ENCODE results near the gene IRF2. TPM values are rescaled to one million over a fixed set of nuclear protein-coding genes. Genes with fewer than 3 reads are reported as not detected.
A peak's percentile ranks its signal among the peaks of the same experiment; 100 is the strongest.

IRF2 gene
- total and polyA plus RNA-seq, 12 donors, result 19.0 to 93.1 (median 52.3) TPM

DNA sequence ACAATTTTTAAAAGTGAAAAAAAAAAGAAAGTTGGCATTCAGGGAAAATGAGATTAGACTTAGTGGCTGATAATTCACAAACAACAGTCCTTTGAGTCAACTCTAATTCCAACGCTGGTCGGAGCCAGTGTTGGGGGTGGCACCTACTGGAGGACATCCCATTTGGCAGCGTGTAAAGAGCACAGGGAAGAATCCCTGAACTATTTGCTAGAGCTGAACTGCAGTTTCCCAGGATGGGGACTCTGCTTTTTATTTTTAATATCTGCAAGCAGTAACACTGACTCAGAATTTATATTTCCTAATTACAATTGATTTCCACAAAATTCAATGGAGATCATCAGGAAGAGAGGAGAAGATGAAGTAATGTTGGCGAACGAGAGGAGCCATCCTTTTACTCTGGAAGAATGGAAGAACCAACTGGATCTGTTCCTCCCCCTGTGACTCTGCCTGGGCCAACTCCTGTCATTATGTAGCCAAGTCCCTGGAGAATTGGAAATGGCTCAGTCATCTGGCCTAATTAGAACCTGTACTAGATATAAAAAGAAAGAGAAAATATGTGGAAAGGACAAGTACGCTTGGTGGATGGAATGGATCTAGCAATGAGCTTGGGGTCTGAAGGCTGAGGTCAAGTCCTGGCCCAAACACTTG is 76.7 kb downstream of the IRF2 start:
- WGBS, 4 donors, result 49 to 60% (median 56%) methylated on average over 6 of the region's 6 CpGs
- TF ChIP-seq, protein P1, sequence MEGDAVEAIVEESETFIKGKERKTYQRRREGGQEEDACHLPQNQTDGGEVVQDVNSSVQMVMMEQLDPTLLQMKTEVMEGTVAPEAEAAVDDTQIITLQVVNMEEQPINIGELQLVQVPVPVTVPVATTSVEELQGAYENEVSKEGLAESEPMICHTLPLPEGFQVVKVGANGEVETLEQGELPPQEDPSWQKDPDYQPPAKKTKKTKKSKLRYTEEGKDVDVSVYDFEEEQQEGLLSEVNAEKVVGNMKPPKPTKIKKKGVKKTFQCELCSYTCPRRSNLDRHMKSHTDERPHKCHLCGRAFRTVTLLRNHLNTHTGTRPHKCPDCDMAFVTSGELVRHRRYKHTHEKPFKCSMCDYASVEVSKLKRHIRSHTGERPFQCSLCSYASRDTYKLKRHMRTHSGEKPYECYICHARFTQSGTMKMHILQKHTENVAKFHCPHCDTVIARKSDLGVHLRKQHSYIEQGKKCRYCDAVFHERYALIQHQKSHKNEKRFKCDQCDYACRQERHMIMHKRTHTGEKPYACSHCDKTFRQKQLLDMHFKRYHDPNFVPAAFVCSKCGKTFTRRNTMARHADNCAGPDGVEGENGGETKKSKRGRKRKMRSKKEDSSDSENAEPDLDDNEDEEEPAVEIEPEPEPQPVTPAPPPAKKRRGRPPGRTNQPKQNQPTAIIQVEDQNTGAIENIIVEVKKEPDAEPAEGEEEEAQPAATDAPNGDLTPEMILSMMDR (IDR thresholded peaks at IDR 0.05), result no peak
- no peak for TF ChIP-seq POLR2A (IDR thresholded peaks at IDR 0.05)
- peaks cover 0 to 43% of the 10 kb centered on the region in 2 donors for H3K36me3 ChIP-seq (replicated peaks in 1 of 2)
- intact Hi-C loops (cut with DNase I), result no loop called here
- no peaks in the 10 kb centered on the region for H3K9me3 ChIP-seq (replicated peaks in 1 of 3)
- peak; percentile 58 to 77 (median 72) for DNase-seq
- no peak overlapping the region for H3K4me3 ChIP-seq
- no peaks in the 10 kb centered on the region for H3K27me3 ChIP-seq
- H3K4me1 ChIP-seq (replicated peaks in 1 of 2), result peaks cover 23 to 57% of the 10 kb centered on the region in 2 donors
- peak overlapping the region; percentile 14 to 93 (median 76) for H3K27ac ChIP-seq

DNA sequence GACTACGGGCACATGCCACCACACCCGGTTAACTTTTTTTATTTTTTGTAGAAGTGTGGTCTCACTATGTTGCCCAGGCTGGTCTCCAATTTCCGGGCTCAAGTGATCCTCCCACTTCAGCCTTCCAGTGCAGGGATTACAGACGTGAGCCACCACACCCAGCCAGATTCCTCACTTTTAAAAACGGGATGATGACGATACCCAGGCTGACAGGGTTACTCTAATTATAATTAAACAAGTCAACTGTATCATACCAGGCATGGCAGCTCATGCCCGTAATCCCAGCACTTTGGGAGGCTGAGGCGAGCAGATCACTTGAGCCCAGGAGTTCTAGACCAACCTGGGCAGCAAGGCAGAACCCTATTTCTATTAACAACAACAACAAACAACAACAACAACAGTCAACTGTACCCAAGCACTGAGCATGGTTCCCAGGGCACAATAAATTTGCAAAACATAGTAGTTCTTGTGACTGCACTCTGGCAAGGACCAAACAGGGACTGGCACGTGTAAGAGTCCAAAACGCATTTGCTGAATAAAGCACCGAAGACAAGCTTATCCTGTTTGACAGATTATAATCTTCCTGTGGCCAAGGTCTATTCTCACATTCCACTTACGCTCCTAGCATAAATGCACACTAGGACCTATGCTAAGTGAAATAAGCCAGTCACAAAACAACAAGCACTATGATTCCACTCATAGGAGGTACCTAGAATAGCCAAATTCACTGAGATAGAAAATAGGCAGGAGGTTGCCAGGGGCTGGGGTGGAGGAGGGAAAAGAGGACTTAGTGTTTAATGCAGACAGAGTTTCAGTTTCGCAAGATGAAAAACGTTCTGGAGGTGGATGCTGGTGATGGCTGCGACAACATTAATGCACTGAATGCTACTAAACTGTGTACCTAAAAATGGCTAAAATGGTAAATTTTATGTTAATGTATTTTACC is 77.5 kb downstream of the IRF2 start:
- TF ChIP-seq POLR2A (IDR thresholded peaks at IDR 0.05), result no peak
- TF ChIP-seq, protein P1 (IDR thresholded peaks at IDR 0.05), result no peak
- H3K27me3 ChIP-seq, result no peaks in the 10 kb centered on the region
- H3K9me3 ChIP-seq (replicated peaks in 1 of 3), result no peaks in the 10 kb centered on the region
- intact Hi-C loops (cut with DNase I), result no loop called here
- H3K4me3 ChIP-seq, result no peak overlapping the region
- peaks cover 23 to 50% of the 10 kb centered on the region in 2 donors for H3K4me1 ChIP-seq (replicated peaks in 1 of 2)
- H3K27ac ChIP-seq, result peak overlapping the region in 4 of 5 donors; percentile 14 to 93 (median 58)
- DNase-seq, result peak in 3 of 7 donors; percentile 26 to 53 (median 43)
- 74 to 80% (median 76%) methylated on average over 15 of the region's 15 CpGs for WGBS, 4 donors
- H3K36me3 ChIP-seq (replicated peaks in 1 of 2), result peaks cover 0 to 51% of the 10 kb centered on the region in 2 donors

DNA sequence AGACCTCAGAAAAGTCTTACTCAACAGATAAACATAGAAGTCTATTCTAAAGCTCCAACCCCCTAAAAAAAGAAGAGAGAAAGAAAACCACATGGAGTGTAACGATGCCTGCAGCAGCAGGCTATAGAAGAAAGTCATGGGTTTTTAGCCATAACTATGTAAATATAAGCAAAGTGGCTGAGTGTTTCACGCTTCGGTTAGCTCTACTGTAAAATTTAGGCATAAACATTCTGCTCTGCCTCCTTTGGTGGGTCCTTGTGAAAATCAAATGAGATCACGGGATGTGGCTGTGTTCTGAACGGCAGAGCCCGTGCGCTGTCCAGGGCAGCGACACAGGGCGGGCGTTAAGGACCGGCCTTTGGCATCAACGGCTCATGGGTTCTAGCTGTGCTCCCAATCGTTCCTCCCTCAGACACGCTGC is 78.4 kb downstream of the IRF2 start:
- intact Hi-C loops (cut with DNase I), result no loop called here
- H3K27ac ChIP-seq, result peak overlapping the region in 1 of 5 donors; percentile 93
- no peaks in the 10 kb centered on the region for H3K9me3 ChIP-seq (replicated peaks in 1 of 3)
- H3K4me3 ChIP-seq, result no peak overlapping the region
- peaks cover 23 to 43% of the 10 kb centered on the region in 2 donors for H3K4me1 ChIP-seq (replicated peaks in 1 of 2)
- no peaks in the 10 kb centered on the region for H3K27me3 ChIP-seq
- TF ChIP-seq, protein P1 (IDR thresholded peaks at IDR 0.05), result no peak
- no peak for TF ChIP-seq POLR2A (IDR thresholded peaks at IDR 0.05)
- WGBS, 4 donors, result 95 to 97% (median 96%) methylated on average over 14 of the region's 14 CpGs
- peaks cover 0 to 54% of the 10 kb centered on the region in 2 donors for H3K36me3 ChIP-seq (replicated peaks in 1 of 2)
- peak in 1 of 7 donors; percentile 16 for DNase-seq

DNA sequence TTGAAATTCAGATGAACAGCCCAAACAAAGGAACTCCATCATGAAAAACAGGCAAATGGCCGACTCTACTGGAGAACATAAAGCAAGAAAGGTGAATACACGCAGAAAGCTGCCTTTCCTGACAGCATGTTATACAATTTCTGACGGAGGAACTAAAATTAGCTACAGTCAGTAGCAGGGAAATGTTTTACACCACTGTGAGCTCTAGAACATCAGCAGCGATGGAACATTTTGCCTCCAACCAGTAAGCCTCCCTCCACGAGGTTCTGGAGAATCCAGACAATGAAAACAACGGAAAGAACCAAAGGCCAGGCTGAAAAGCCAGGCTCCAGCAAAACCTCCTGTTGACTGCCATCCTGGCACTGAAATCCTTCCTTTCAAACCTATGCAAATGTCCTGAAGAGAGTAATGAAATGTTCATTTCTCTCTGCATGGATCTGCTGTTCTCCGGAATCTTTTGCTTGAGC is 78.9 kb downstream of the IRF2 start:
- intact Hi-C loops (cut with DNase I), result no loop called here
- 83 to 92% (median 89%) methylated on average over 7 of the region's 7 CpGs for WGBS, 4 donors
- no peak for TF ChIP-seq POLR2A (IDR thresholded peaks at IDR 0.05)
- TF ChIP-seq, protein P1 (IDR thresholded peaks at IDR 0.05), result no peak
- peak in 2 of 7 donors; percentile 8 to 11 for DNase-seq
- Histone ChIP-seq H3K4me1 (replicated peaks in 1 of 2) (peaks cover 19 to 38% of the 10 kb centered on the region in 2 donors), H3K4me3 (no peak overlapping the region), H3K36me3 (replicated peaks in 1 of 2) (peaks cover 0 to 59% of the 10 kb centered on the region in 2 donors), H3K27me3 (no peaks in the 10 kb centered on the region), H3K27ac (peak overlapping the region in 2 of 5 donors; percentile 41 to 93), H3K9me3 (replicated peaks in 1 of 3) (no peaks in the 10 kb centered on the region)

All from adrenal gland (tissue), 12 donors.